Mesendoderm (in vitro differentiated cells): Measurements from ENCODE around the gene UBALD1.

ENCODE experiments used
- DNase-seq: peaks from one replicate; pipeline ENCODE4 v3.0.0; 2013
- H2AK5ac ChIP-seq: 2 replicates; pipeline ENCODE4 v1.6.1; 2013; ENCODE audit warnings: low read length, inconsistent platforms
- H2BK120ac ChIP-seq: 2 replicates; pipeline ENCODE4 v1.6.1; 2013; ENCODE audit warnings: low read depth, mild to moderate bottlenecking, low read length, moderate library complexity, mixed read lengths
- H2BK15ac ChIP-seq: replicated peaks from 2 replicates; pipeline ENCODE4 v1.6.1; 2013; ENCODE audit warnings: low read depth, mild to moderate bottlenecking, moderate library complexity
- H2BK5ac ChIP-seq: 2 replicates; pipeline ENCODE4 v1.6.1; 2013; ENCODE audit warnings: low read length, inconsistent platforms
- H3K18ac ChIP-seq: 2 replicates; pipeline ENCODE4 v1.6.1; 2013; ENCODE audit warnings: mild to moderate bottlenecking, low read length, mixed read lengths
- H3K23ac ChIP-seq: one replicate; pipeline ENCODE4 v1.6.1; 2013; ENCODE audit warnings: low read length
- H3K27ac ChIP-seq: 2 replicates; pipeline ENCODE4 v1.5.1; 2013; ENCODE audit warnings: low read depth, mild to moderate bottlenecking, inconsistent platforms, low read length, moderate library complexity
- H3K27me3 ChIP-seq: 2 replicates; pipeline ENCODE4 v1.6.1; 2013; ENCODE audit warnings: low read length, control low read depth, mild to moderate bottlenecking, inconsistent platforms; ENCODE audit not compliant: insufficient read depth, poor library complexity
- H3K36me3 ChIP-seq: 2 replicates; pipeline ENCODE4 v1.6.1; 2013; ENCODE audit warnings: low read length, inconsistent platforms; ENCODE audit not compliant: control insufficient read depth, insufficient read depth
- H3K4ac ChIP-seq: one replicate; pipeline ENCODE4 v1.6.1; 2013; ENCODE audit warnings: low read depth, mild to moderate bottlenecking, low read length, moderate library complexity
- H3K4me1 ChIP-seq: 2 replicates; pipeline ENCODE4 v1.6.1; 2013; ENCODE audit warnings: low read depth, low read length, inconsistent platforms; ENCODE audit not compliant: control insufficient read depth
- H3K4me2 ChIP-seq: 2 replicates; pipeline ENCODE4 v1.6.1; 2013; ENCODE audit warnings: low read length
- H3K4me3 ChIP-seq: 2 replicates; pipeline ENCODE4 v1.5.1; 2013; ENCODE audit warnings: mild to moderate bottlenecking, low read length
- H3K56ac ChIP-seq: one replicate; pipeline ENCODE4 v1.6.1; 2013; ENCODE audit warnings: low read length
- H3K79me1 ChIP-seq: 2 replicates; pipeline ENCODE4 v1.6.1; 2013; ENCODE audit warnings: low read length, inconsistent platforms
- H3K79me2 ChIP-seq: 2 replicates; pipeline ENCODE4 v1.6.1; 2013; ENCODE audit warnings: mild to moderate bottlenecking, low read length; ENCODE audit not compliant: control insufficient read depth, insufficient read depth
- H3K9ac ChIP-seq: 2 replicates; pipeline ENCODE4 v1.6.1; 2013; ENCODE audit warnings: low read length, inconsistent platforms
- H4K5ac ChIP-seq: one replicate; pipeline ENCODE4 v1.6.1; 2013; ENCODE audit warnings: low read length
- H4K8ac ChIP-seq: one replicate; pipeline ENCODE4 v1.6.1; 2013; ENCODE audit warnings: low read depth, mild to moderate bottlenecking, control low read depth, low read length, moderate library complexity
- WGBS: extraction: QIAGEN DNeasy Blood & Tissue Kit; methylation state at CpG from one replicate; pipeline ENCODE4 v1.1.7; 2013; ENCODE audit warnings: low lambda C conversion rate, missing lambda C conversion rate; ENCODE audit not compliant: insufficient coverage; ENCODE audit errors: extremely low coverage; 5-methylcytosine and 5-hydroxymethylcytosine counted together

Gene UBALD1

DNA sequence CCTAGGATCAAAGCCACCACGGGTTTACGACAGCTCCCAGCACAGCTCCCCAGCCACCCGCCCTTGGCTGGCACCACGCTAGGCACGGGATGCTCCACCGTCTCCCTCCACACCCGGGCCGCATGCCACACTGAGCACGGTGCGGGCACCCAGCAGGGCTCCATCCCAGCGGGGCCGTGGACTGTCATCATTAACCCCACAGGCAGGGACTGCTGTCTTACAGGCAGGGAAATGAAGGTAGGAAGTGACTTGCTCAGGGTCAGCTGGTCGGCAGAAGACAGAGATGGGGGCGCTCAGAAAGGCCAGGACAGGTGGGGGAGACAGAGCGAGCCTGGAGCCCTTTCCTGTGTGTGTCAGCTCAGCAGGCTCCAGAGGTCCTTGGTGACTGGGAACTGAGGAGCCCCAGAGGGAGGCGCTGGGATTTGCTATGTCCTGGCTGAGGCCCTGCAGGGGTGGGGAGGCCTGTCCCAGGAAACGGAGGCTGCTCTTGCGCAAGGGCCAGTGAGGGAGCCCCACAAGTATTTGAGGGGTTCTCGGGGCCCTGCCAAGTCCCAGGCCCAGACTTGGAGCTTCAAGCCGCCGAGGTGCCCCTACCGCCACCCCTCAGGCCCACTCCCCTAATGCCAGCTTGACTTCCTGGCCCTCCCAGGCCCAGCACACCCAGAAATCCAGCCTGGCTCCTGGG lies 3.2 kb downstream of the UBALD1 start:
- no peak overlapping the region for H3K56ac ChIP-seq
- peaks cover 12% of the 10 kb centered on the region for H3K79me1 ChIP-seq
- no peak overlapping the region for H4K5ac ChIP-seq
- H3K18ac ChIP-seq = no peak overlapping the region
- no peak for DNase-seq
- peaks cover 7% of the 10 kb centered on the region for H3K4me1 ChIP-seq
- no peaks in the 10 kb centered on the region for H3K36me3 ChIP-seq
- peaks cover 35% of the 10 kb centered on the region for H3K79me2 ChIP-seq
- H3K4me3 ChIP-seq = no peak overlapping the region
- no peak overlapping the region for H3K9ac ChIP-seq
- WGBS = no CpG with 5 or more reads among the region's 22 CpGs
- H2BK5ac ChIP-seq = no peak overlapping the region
- no peak overlapping the region for H3K4ac ChIP-seq
- no peak overlapping the region for H2AK5ac ChIP-seq
- H3K27me3 ChIP-seq = no peaks in the 10 kb centered on the region
- no peak overlapping the region for H3K27ac ChIP-seq
- no peak overlapping the region for H3K23ac ChIP-seq
- H2BK120ac ChIP-seq = no peak overlapping the region
- no peak overlapping the region for H3K4me2 ChIP-seq
- no peak overlapping the region for H2BK15ac ChIP-seq
- no peak overlapping the region for H4K8ac ChIP-seq

DNA sequence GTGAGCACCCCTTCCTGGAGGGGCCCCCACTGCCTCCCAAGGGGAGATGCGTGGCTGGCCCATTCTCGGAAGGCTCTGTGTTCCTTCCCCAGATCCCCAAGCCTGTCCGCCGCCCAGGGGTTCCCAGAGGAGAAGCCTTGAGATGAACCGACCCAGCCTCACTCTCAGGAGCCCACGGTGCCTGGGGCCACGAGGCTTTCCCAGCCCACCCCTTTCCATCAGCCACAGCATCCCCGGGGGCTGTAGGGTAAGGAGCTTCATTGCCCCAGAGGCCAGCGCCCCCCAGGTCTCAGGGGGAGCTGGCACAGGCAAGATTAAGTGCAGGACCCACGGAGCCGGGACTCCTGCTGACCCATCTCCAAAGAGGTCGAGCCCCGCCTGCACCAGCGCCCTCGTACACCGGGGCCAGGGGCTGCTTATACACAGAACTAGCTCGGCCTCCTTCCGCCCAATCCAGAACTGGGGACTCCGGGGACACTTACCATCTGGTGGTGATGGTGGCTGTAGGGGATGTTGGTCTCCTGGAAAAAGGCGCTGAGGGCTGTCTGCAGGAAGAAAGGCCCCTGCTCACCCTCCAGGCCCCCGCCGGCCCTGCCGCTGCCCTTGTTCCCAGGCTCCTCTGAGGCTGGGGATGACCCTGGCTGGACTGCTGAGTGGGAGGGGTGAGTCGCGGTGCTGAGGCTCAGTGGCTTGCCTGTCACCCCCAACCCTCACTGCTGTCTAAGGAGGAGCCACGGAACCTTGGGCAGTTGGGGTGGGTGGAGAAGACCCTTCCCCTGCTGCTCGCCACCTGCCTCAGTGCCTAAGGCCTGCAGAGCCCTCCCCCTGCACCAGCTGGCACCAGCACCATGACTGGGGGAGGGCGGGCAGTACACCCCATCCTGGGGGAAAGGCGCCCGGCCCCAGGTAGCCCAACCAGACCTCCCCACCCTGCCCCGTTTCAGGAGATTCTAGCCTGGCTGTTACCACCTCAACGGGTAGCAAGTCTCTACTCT lies 4.4 kb downstream of the UBALD1 start:
- no peak overlapping the region for H2BK5ac ChIP-seq
- no peak overlapping the region for H3K4ac ChIP-seq
- H3K36me3 ChIP-seq = no peaks in the 10 kb centered on the region
- H4K8ac ChIP-seq = no peak overlapping the region
- H3K79me2 ChIP-seq = peaks cover 35% of the 10 kb centered on the region
- WGBS = no CpG with 5 or more reads among the region's 32 CpGs
- no peak overlapping the region for H2AK5ac ChIP-seq
- H3K9ac ChIP-seq = no peak overlapping the region
- no peak overlapping the region for H3K23ac ChIP-seq
- H3K4me2 ChIP-seq = no peak overlapping the region
- no peak for DNase-seq
- no peak overlapping the region for H3K18ac ChIP-seq
- no peaks in the 10 kb centered on the region for H3K27me3 ChIP-seq
- peaks cover 12% of the 10 kb centered on the region for H3K79me1 ChIP-seq
- H3K56ac ChIP-seq = no peak overlapping the region
- no peak overlapping the region for H2BK120ac ChIP-seq
- H3K4me1 ChIP-seq = peaks cover 7% of the 10 kb centered on the region
- no peak overlapping the region for H4K5ac ChIP-seq
- H3K27ac ChIP-seq = no peak overlapping the region
- H2BK15ac ChIP-seq = no peak overlapping the region
- no peak overlapping the region for H3K4me3 ChIP-seq

DNA sequence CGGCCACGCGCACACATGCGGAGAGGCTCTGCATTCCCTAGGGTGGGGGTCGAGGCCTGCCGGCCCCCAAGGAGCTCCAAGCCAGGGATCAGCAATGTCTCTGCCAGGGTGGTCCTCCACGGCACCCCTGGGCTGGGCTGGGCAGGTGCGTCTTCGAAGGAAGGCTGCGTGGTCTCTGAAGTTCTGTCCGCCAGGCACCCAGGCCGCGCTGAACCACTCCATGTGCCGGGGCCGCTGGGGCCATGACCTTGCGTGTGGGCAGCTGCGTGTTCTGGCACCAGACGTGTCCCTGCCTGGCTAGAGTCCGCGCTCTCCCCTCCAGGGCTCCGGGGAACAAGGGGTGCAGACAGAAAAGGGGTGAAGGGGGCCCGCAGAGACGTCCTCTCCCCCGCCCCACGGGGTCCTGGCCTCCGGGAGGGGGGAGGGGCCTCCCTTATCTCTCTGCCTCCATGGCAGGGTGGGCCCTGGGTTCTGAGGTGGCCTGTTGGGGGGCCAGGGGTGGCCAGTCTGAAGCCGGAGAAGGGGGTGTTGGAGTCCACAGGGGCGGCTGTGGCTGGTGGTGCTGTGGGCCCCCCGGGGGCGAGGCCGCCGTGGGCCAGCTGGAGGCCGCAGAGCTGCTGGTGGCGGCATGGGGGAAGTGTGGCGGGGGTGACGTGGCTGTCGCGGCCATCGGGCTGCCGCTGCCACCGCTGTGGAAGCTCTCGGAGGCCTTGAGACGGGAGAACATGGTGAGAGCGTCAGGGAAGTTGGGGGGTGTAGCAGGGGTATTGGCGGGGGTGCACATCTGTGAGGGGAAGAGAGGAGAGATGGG lies 5.3 kb downstream of the UBALD1 start:
- Histone ChIP-seq H3K9ac (no peak overlapping the region), H3K4me2 (no peak overlapping the region), H3K27ac (no peak overlapping the region), H2BK120ac (no peak overlapping the region), H3K4me1 (peaks cover 7% of the 10 kb centered on the region), H2BK15ac (no peak overlapping the region), H3K79me1 (peaks cover 12% of the 10 kb centered on the region), H4K5ac (no peak overlapping the region), H3K23ac (no peak overlapping the region), H3K4me3 (no peak overlapping the region), H3K36me3 (no peaks in the 10 kb centered on the region), H3K4ac (no peak overlapping the region), H3K18ac (no peak overlapping the region), H2AK5ac (no peak overlapping the region), H3K79me2 (peaks cover 35% of the 10 kb centered on the region), H2BK5ac (no peak overlapping the region), H3K56ac (no peak overlapping the region), H4K8ac (no peak overlapping the region), H3K27me3 (no peaks in the 10 kb centered on the region)
- DNase-seq = no peak
- WGBS = no CpG with 5 or more reads among the region's 45 CpGs

DNA sequence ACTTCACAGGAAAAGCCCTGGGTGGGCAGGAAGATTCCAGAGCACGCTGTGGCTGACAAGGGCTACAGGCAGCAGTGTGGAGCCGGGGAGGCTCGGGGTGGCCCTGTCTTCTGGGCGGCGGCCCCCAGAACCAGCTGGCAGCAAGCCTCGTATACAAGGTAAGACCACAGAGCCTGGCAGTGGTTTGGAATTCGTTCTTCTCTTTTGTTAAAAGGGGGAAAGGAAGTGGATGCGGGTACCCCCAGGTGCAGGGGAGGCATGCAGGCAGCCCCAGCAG lies 6.0 kb downstream of the UBALD1 start:
- H2AK5ac ChIP-seq = no peak overlapping the region
- H3K4me2 ChIP-seq = no peak overlapping the region
- no peaks in the 10 kb centered on the region for H3K36me3 ChIP-seq
- no peak for DNase-seq
- no peak overlapping the region for H2BK15ac ChIP-seq
- H3K23ac ChIP-seq = no peak overlapping the region
- no peak overlapping the region for H2BK120ac ChIP-seq
- H3K79me2 ChIP-seq = peaks cover 29% of the 10 kb centered on the region
- H3K18ac ChIP-seq = no peak overlapping the region
- no peak overlapping the region for H4K5ac ChIP-seq
- H3K27ac ChIP-seq = no peak overlapping the region
- no peak overlapping the region for H3K56ac ChIP-seq
- peaks cover 12% of the 10 kb centered on the region for H3K79me1 ChIP-seq
- H3K27me3 ChIP-seq = no peaks in the 10 kb centered on the region
- H3K4me3 ChIP-seq = no peak overlapping the region
- H3K4me1 ChIP-seq = peaks cover 7% of the 10 kb centered on the region
- no peak overlapping the region for H3K4ac ChIP-seq
- no peak overlapping the region for H4K8ac ChIP-seq
- no peak overlapping the region for H3K9ac ChIP-seq
- H2BK5ac ChIP-seq = no peak overlapping the region
- no CpG with 5 or more reads among the region's 8 CpGs for WGBS

DNA sequence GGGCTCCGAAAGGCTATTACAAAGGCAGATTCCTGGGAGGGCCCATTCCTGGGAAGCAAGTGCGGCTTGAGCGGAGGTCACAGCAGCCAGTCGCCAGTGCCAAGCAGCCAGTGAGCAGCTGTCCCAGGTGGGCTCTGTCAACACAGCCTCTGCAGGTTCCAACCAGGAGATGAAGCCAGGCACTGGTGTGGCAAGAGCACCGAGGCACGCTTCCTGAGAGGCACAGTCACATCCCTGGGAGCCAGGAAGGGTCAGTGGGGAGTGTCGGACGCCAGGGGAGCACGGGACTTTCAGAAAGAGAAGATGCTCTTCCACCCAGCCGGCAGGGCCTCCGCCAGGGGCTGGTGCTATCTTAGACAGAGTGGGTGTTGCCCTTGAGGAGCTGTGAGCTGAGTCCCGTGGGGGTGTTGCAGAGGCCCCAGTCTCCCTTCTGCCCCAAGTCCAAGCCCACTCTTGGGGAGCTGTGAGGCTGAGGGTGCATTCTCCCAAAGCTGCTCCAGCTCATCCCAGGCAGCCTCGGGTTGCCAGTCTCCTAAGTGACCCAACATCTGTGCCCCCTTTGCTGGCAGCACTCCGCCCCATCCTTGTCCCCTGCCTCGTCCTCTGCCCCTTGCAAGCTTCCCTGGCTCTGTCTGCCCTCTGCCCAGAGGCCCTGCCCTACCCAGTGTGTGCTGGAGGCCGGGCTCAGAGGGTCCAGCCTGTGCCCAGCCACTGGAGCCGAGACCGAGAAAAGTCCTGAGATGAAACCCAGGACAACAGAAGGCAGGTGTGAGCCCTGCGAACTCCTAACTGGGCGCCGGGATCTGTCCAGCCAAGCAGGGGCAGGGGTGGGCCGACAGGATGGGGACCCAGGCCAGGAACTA lies 6.6 kb downstream of the UBALD1 start:
- no peak overlapping the region for H2AK5ac ChIP-seq

More for the DNA sequence above, 6.6 kb downstream of the UBALD1 start:
- Histone ChIP-seq H3K4me3 (no peak overlapping the region), H3K4me1 (peaks cover 5% of the 10 kb centered on the region), H2BK5ac (no peak overlapping the region), H2BK15ac (no peak overlapping the region), H3K27me3 (no peaks in the 10 kb centered on the region), H3K36me3 (no peaks in the 10 kb centered on the region), H2BK120ac (no peak overlapping the region), H4K5ac (no peak overlapping the region), H3K18ac (no peak overlapping the region), H3K56ac (no peak overlapping the region), H4K8ac (no peak overlapping the region), H3K79me1 (peaks cover 7% of the 10 kb centered on the region), H3K23ac (no peak overlapping the region), H3K4ac (no peak overlapping the region), H3K4me2 (no peak overlapping the region), H3K27ac (no peak overlapping the region), H3K9ac (no peak overlapping the region), H3K79me2 (peaks cover 23% of the 10 kb centered on the region)
- WGBS = no CpG with 5 or more reads among the region's 22 CpGs
- no peak for DNase-seq
